Left lung (tissue), 10 donors: Measurements from ENCODE around the gene CSNK2B. TPM values are rescaled to one million over a fixed set of nuclear protein-coding genes. Genes with fewer than 3 reads are reported as not detected.

Experiments
- ATAC-seq: fragments of 200-7000 bp; cut with Tn5 transposase; one replicate; pipeline ENCODE4 v1.9.1; 2020; ENCODE audit warnings: moderate library complexity
- DNase-seq, 4 donors: peaks; one replicate each; pipeline ENCODE4 v3.0.0-alpha.2; 2013 to 2020
- H3K27ac ChIP-seq, 2 donors: fragments of 200-600 bp; sonication (generic) in 1 of 2; one replicate each; pipeline versions ENCODE4 v1.5.0 to v1.8.0; 2020 to 2021
- H3K27me3 ChIP-seq, 2 donors: fragments of 200-600 bp; sonication (generic) in 1 of 2; one replicate each; pipeline versions ENCODE4 v1.5.0 to v1.8.0; 2020 to 2021
- H3K36me3 ChIP-seq, 2 donors: fragments of 200-600 bp; sonication (generic) in 1 of 2; one replicate each; pipeline versions ENCODE4 v1.5.0 to v1.8.0; 2020 to 2021
- H3K4me1 ChIP-seq, 2 donors: fragments of 200-600 bp; one replicate each; pipeline ENCODE4 v1.8.0; 2021
- H3K4me3 ChIP-seq, 2 donors: fragments of 200-600 bp; sonication (generic) in 1 of 2; one replicate each; pipeline versions ENCODE4 v1.5.0 to v1.8.0; 2020 to 2021; ENCODE audit warnings: mild to moderate bottlenecking in 1 of 2
- H3K9me3 ChIP-seq, 2 donors: fragments of 200-600 bp; sonication (generic) in 1 of 2; one replicate each; pipeline versions ENCODE4 v1.5.0 to v1.8.0; 2020 to 2021
- CTCF ChIP-seq, 2 donors: fragments of 200-600 bp; sonication (generic) in 1 of 2; IDR thresholded peaks; one replicate each; pipeline versions ENCODE4 v1.5.0 to v1.8.0; 2021; ENCODE audit warnings: antibody characterized with exemption in 2 of 2
- intact Hi-C, 2 donors: fragments of 100-400 bp; cut with DNase I; formaldehyde crosslinking; loops; one replicate each; pipeline versions ENCODE4 v1.11.2 to v1.14.2; 2022
- polyA plus RNA-seq, 6 donors: library from polyadenylated mRNA; unstranded; fragments of 120-200 nt; gene quantifications; one replicate each; pipeline ENCODE4 v1.2.1, GENCODE V29; 2013; ENCODE audit not compliant: insufficient read length in 6 of 6
- total RNA-seq, 2 donors: library from RNA; stranded (reverse); fragmentation: NEBNext Ultra II Directional; extraction: Animal tissue kit (Norgen Biotek cat#: 25700); gene quantifications; one replicate each; pipeline ENCODE4 v1.2.1, GENCODE V29; 2021
- donor health status: DM: no; HTN: yes; CAD: no.
- donor health status: DM: no; HTN: no; CAD: no.

Gene CSNK2B
- total and polyA plus RNA-seq, 8 donors, result 96.6 to 210 (median 191) TPM

- no peak overlapping the region for H3K27ac ChIP-seq
- H3K4me1 ChIP-seq, result peaks cover 5 to 18% of the 10 kb centered on the region in 2 donors
- H3K36me3 ChIP-seq, result peaks cover 0 to 22% of the 10 kb centered on the region in 2 donors
- no peak for ATAC-seq
- H3K9me3 ChIP-seq, result no peaks in the 10 kb centered on the region
- TF ChIP-seq CTCF (IDR thresholded peaks at IDR 0.05), result no peak
- no peaks in the 10 kb centered on the region for H3K27me3 ChIP-seq
- H3K4me3 ChIP-seq, result no peak overlapping the region
- DNase-seq, result no peak
- intact Hi-C loops, result loop anchor here in 1 of 2 donors (10.0 kb wide), 2 partner anchors 188 to 278 kb away; partner anchors contain the start of genes NELFE, NEU1 and SKIC2
Observed at GRCh38 chr6:31676904-31677303, 11.0 kb downstream of the CSNK2B start.

GRCh38 chr6:31677955-31678354 is 12.1 kb downstream of the CSNK2B start:
- Histone ChIP-seq H3K4me1 (peaks cover 5 to 19% of the 10 kb centered on the region in 2 donors), H3K4me3 (no peak overlapping the region), H3K9me3 (no peaks in the 10 kb centered on the region), H3K27ac (no peak overlapping the region), H3K36me3 (peaks cover 0 to 12% of the 10 kb centered on the region in 2 donors), H3K27me3 (no peaks in the 10 kb centered on the region)
- DNase-seq, result no peak
- intact Hi-C loops, result loop anchor here in 1 of 2 donors (10.0 kb wide), 2 partner anchors 187 to 277 kb away; partner anchors contain the start of genes NELFE, NEU1 and SKIC2
- no peak for ATAC-seq
- TF ChIP-seq CTCF (IDR thresholded peaks at IDR 0.05), result no peak

DNA sequence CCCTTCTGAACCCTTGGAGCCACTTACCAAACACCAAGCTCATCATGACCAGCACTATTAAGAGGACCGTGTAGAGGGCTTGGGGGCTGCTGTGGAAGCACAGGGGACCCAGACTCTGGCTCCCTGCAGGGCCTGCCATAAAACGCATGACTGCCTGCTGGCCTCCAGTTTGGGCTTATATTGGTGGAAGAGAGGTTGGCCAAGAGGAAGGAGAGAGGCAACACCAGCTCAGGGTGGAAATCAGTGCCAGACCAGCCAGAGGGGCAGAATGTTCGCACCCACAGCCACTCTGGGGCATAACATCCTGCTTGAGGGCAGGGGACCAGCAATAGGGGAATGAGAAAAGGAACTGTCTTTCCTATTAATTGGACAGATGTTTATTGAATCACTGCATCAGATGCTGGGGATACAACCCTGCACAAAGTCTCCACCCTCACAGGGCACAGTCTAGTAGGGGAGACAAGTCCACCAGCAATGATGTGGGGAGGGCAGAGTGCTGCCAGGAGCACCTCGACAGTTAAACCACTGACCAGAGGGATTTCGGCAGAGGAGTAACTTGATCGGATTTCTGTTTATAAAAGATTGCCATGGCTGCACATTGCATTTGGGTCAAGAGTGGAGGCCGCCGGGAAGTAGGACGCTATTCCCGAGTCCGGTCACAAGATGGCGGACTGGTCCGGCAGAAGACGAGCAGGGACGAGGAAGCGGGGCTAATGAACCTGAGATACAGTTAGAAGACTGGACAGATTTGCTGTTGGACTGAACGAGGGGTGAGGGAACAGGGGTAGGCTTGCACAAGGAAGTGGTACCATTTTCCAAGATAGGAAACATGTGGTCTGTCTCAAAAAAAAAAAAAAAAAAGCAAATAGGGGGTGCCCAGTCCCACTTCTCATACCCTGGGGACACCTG is 14.6 kb downstream of the CSNK2B start, which contains the start of gene LY6G5C:
LY6G5C (minus strand) TSS at position 842 of the 909 bp plus-strand sequence; CDS start at position 148, 694 bp downstream.
- peaks cover 5 to 24% of the 10 kb centered on the region in 2 donors for H3K4me1 ChIP-seq
- intact Hi-C loops, result no loop called here
- peaks cover 0 to 15% of the 10 kb centered on the region in 2 donors for H3K36me3 ChIP-seq
- peak; percentile 41 to 75 for TF ChIP-seq CTCF (IDR thresholded peaks at IDR 0.05)
- DNase-seq, result peak; percentile 86 to 95 (median 90)
- H3K27me3 ChIP-seq, result no peaks in the 10 kb centered on the region
- H3K27ac ChIP-seq, result peak within 1 kb of the TSS; percentile 60 to 82
- ATAC-seq, result peak; percentile 92
- H3K4me3 ChIP-seq, result peak within 1 kb of the TSS; percentile 38 to 50
- no peaks in the 10 kb centered on the region for H3K9me3 ChIP-seq

DNA sequence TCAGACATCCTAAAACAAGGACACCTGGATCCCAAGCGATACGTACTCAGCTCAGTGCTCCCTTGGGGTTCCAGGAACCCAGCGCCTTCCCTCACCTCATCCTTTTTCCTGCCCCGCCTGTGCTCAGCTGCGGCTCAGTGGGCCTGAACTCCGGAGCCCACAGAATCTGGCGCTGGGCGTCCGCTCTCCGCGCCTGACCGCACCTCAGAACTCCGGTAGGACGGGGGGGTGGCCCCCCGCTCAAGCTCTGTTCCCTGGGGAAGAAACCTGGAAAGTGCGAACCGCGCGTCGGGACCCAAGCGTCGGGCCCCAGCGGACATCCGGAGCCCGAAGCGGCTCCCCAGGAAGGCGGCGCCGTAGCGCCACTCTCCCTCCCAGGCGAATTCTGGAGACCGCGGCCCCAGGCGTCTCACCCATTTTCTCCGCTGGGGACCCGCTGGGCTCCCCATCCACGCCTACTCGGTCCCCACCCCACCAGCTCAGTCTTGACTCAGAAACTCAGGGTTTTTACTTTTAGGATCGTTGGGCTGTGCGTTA is 15.3 kb downstream of the CSNK2B start:
- ATAC-seq (peak; percentile 68), DNase-seq (peak in 2 of 4 donors; percentile 53 to 92)
- no peak for TF ChIP-seq CTCF (IDR thresholded peaks at IDR 0.05)
- Histone ChIP-seq H3K36me3 (peaks cover 0 to 23% of the 10 kb centered on the region in 2 donors), H3K27me3 (no peaks in the 10 kb centered on the region), H3K4me1 (peaks cover 5 to 24% of the 10 kb centered on the region in 2 donors), H3K9me3 (no peaks in the 10 kb centered on the region), H3K27ac (peak overlapping the region; percentile 60 to 82), H3K4me3 (peak overlapping the region; percentile 38 to 50)
- intact Hi-C loops, result no loop called here

GRCh38 chr6:31683591-31683990 is 17.7 kb downstream of the CSNK2B start:
- Histone ChIP-seq H3K4me1 (peaks cover 5 to 24% of the 10 kb centered on the region in 2 donors), H3K27ac (no peak overlapping the region), H3K9me3 (no peaks in the 10 kb centered on the region), H3K27me3 (no peaks in the 10 kb centered on the region), H3K36me3 (peaks cover 0 to 46% of the 10 kb centered on the region in 2 donors), H3K4me3 (no peak overlapping the region)
- no peak for TF ChIP-seq CTCF (IDR thresholded peaks at IDR 0.05)
- no peak for DNase-seq
- intact Hi-C loops, result no loop called here
- ATAC-seq, result no peak
